Keratinocyte (primary cell): ENCODE results near the gene RNF17. TPM values are rescaled to one million over a fixed set of nuclear protein-coding genes. Genes with fewer than 3 reads are reported as not detected.

Source experiments
- DNase-seq: peaks from one replicate; pipeline ENCODE4 v3.0.0-alpha.2; 2011; ENCODE audit warnings: low read depth, missing footprints, low spot score
- FAIRE-seq: peaks from 2 replicates; lab custom pipeline; 2011; peaks lifted over from hg19 to GRCh38; lab: Jason Lieb, UNC
- H2AFZ ChIP-seq: 2 replicates; pipeline ENCODE4 v1.6.0; 2012; ENCODE audit warnings: low read length, control low read depth, inconsistent platforms; ENCODE audit not compliant: control insufficient read depth
- H3K27ac ChIP-seq: 2 replicates; pipeline ENCODE4 v1.5.1; 2011; ENCODE audit warnings: low read length; ENCODE audit not compliant: control insufficient read depth, insufficient read depth
- H3K27me3 ChIP-seq: 3 replicates; pipeline ENCODE4 v1.6.0; 2011; ENCODE audit warnings: low read length; ENCODE audit not compliant: control insufficient read depth, insufficient read depth; ENCODE audit errors: extremely low read depth
- H3K36me3 ChIP-seq, 2 experiments: 2 replicates in 1 of 2; 3 replicates in 1 of 2; pipeline ENCODE4 v1.5.1; 2011; ENCODE audit warnings: low read length in 2 of 2, mild to moderate bottlenecking in 1 of 2; ENCODE audit not compliant: control insufficient read depth in 2 of 2, insufficient read depth in 2 of 2; ENCODE audit errors: extremely low read depth in 1 of 2
- H3K4me1 ChIP-seq: 3 replicates; pipeline ENCODE4 v1.5.1; 2011; ENCODE audit warnings: low read length; ENCODE audit not compliant: control insufficient read depth, insufficient read depth; ENCODE audit errors: extremely low read depth
- H3K4me2 ChIP-seq: 3 replicates; pipeline ENCODE4 v1.6.0; 2011; ENCODE audit warnings: low read depth, low read length; ENCODE audit not compliant: control insufficient read depth, insufficient read depth; ENCODE audit errors: extremely low read depth
- H3K4me3 ChIP-seq, 3 experiments: fragments of 200-600 bp in 1 of 3; sonication (generic) in 1 of 3; 2 replicates in 2 of 3; 3 replicates in 1 of 3; pipeline ENCODE4 v1.5.1; 2011 to 2016; ENCODE audit warnings: low read length in 3 of 3, mild to moderate bottlenecking in 3 of 3, control low read depth in 2 of 3, inconsistent platforms in 1 of 3, low read depth in 1 of 3, mixed read lengths in 1 of 3, mixed run types in 1 of 3, moderate library complexity in 1 of 3; ENCODE audit not compliant: control insufficient read depth in 2 of 3, insufficient read depth in 2 of 3; ENCODE audit errors: extremely low read depth in 1 of 3
- H3K79me2 ChIP-seq: 2 replicates; pipeline ENCODE4 v1.6.0; 2012; ENCODE audit warnings: low read length; ENCODE audit not compliant: control insufficient read depth, insufficient read depth
- H3K9ac ChIP-seq: 3 replicates; pipeline ENCODE4 v1.6.0; 2011; ENCODE audit warnings: low read length; ENCODE audit not compliant: control insufficient read depth, insufficient read depth; ENCODE audit errors: extremely low read depth
- H3K9me1 ChIP-seq: 3 replicates; pipeline ENCODE4 v1.6.0; 2011; ENCODE audit warnings: low read length; ENCODE audit not compliant: control insufficient read depth, insufficient read depth; ENCODE audit errors: extremely low read depth
- H3K9me3 ChIP-seq: 2 replicates; pipeline ENCODE4 v1.5.1; 2012; ENCODE audit warnings: low read depth, low read length; ENCODE audit not compliant: control insufficient read depth
- H4K20me1 ChIP-seq: 3 replicates; pipeline ENCODE4 v1.6.0; 2011; ENCODE audit warnings: low read length; ENCODE audit not compliant: control insufficient read depth, insufficient read depth; ENCODE audit errors: extremely low read depth
- EZH2 ChIP-seq: IDR thresholded peaks from one replicate; pipeline ENCODE4 v1.6.1; 2012; ENCODE audit warnings: inconsistent platforms, mild to moderate bottlenecking, low read length, moderate library complexity
- dilution Hi-C: fragments of 300-500 bp; cut with MboI; formaldehyde crosslinking; loops from one replicate; pipeline ENCODE4 v1.7.0; 2020; ENCODE audit warnings: low sequenced_read_pairs; ENCODE audit not compliant: extremely low pct_ligation_motif_present
- polyA plus RNA-seq, 5 experiments: library from polyadenylated mRNA; depleted of rRNA in 3 of 5; stranded (reverse) in 3 of 5; stranded (forward) in 1 of 5; unstranded in 1 of 5; fragments of >200 nt; gene quantifications; 1 replicate in 1 of 5; 2 replicates in 3 of 5; 3 replicates in 1 of 5; pipeline versions ENCODE4 v1.2.1 to v1.2.3, GENCODE V29; 2011 to 2012; ENCODE audit warnings: missing spikeins in 2 of 5, low read depth in 1 of 5, low replicate concordance in 1 of 5
- TF ChIP-seq, protein P1 (sequence below), 3 experiments: IDR thresholded peaks in 1 of 3; conservative IDR thresholded peaks in 1 of 3; optimal IDR thresholded peaks in 1 of 3; 2 replicates in 2 of 3; 3 replicates in 1 of 3; pipeline versions ENCODE3 to v1.5.1; 2011; ENCODE audit warnings: low read length in 3 of 3, mild to moderate bottlenecking in 3 of 3, moderate library complexity in 2 of 3, control low read depth in 1 of 3, inconsistent platforms in 1 of 3; ENCODE audit not compliant: insufficient read depth in 2 of 3; ENCODE audit errors: extremely low read depth in 1 of 3

The RNF17 gene
- polyA plus RNA-seq, 1 donor (not counting 4 experiments of a cell fraction or from before 2014, with no cell fraction given): not detected

DNA sequence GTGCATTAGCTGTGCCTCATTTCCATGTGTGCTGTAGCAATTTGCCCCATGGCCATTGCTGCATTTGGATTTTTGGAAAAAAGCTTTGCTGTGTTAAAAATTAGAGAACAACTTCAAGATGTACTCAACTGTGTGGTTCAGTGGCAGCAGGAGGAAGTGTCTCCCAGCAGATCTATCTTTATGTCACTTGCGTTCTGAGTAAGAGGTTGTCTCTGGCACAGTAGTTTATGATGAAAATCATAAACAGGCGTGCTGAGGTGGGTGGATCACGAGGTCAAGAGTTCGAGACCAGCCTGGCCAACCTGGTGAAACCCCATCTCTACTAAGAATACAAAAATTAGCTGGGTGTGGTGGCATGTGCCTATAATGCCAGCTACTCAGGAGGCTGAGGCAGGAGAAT lies 29.0 kb upstream of the RNF17 start:
- Histone ChIP-seq H3K9me3 (no peaks in the 10 kb centered on the region), H3K4me3 (no peak overlapping the region), H2AFZ (no peak overlapping the region), H3K9ac (no peak overlapping the region), H4K20me1 (no peaks in the 10 kb centered on the region), H3K4me2 (no peak overlapping the region), H3K36me3 (no peaks in the 10 kb centered on the region), H3K79me2 (no peaks in the 10 kb centered on the region), H3K27ac (no peak overlapping the region), H3K9me1 (no peaks in the 10 kb centered on the region), H3K4me1 (no peaks in the 10 kb centered on the region), H3K27me3 (no peaks in the 10 kb centered on the region)
- no peak for DNase-seq
- dilution Hi-C loops: no loop called here
- TF ChIP-seq EZH2: no peak
- TF ChIP-seq, protein P1, sequence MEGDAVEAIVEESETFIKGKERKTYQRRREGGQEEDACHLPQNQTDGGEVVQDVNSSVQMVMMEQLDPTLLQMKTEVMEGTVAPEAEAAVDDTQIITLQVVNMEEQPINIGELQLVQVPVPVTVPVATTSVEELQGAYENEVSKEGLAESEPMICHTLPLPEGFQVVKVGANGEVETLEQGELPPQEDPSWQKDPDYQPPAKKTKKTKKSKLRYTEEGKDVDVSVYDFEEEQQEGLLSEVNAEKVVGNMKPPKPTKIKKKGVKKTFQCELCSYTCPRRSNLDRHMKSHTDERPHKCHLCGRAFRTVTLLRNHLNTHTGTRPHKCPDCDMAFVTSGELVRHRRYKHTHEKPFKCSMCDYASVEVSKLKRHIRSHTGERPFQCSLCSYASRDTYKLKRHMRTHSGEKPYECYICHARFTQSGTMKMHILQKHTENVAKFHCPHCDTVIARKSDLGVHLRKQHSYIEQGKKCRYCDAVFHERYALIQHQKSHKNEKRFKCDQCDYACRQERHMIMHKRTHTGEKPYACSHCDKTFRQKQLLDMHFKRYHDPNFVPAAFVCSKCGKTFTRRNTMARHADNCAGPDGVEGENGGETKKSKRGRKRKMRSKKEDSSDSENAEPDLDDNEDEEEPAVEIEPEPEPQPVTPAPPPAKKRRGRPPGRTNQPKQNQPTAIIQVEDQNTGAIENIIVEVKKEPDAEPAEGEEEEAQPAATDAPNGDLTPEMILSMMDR (optimal IDR thresholded peaks at IDR 0.05 in 1 of 3, IDR thresholded peaks at IDR 0.05 in 1 of 3, conservative IDR thresholded peaks at IDR 0.05 in 1 of 3; ENCODE audit: extremely low read depth in 1 of 3, insufficient read depth in 2 of 3, low read length in 3 of 3): no peak
- FAIRE-seq: no peak

DNA sequence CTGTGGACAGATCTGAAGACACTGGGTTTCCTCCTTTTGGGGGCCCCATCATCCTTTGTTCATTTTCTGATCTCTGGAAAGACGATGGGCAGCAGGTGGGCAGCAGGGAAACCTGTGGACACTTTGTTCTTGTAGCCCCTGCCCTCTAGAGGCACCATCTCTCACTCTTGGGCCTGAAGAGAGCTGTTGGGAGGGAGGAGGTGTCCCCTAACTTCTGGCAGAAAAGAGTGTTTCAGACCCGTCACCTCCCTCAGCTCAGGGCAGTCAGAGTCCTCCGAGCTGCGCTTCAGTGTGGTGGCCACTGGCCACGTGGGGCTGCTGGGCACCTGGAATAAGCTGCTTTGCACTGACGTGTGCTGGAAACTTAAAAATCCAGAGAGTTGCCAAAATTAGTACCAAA lies 26.9 kb upstream of the RNF17 start:
- Histone ChIP-seq H3K9ac (no peak overlapping the region), H3K4me1 (no peaks in the 10 kb centered on the region), H3K36me3 (no peaks in the 10 kb centered on the region), H2AFZ (no peak overlapping the region), H3K9me1 (no peaks in the 10 kb centered on the region), H3K4me3 (no peak overlapping the region), H3K9me3 (no peaks in the 10 kb centered on the region), H3K79me2 (no peaks in the 10 kb centered on the region), H3K27ac (no peak overlapping the region), H4K20me1 (no peaks in the 10 kb centered on the region), H3K27me3 (no peaks in the 10 kb centered on the region), H3K4me2 (no peak overlapping the region)
- FAIRE-seq (no peak), DNase-seq (no peak)
- dilution Hi-C loops: no loop called here
- no peak for TF ChIP-seq EZH2
- TF ChIP-seq, protein P1 (optimal IDR thresholded peaks at IDR 0.05 in 1 of 3, IDR thresholded peaks at IDR 0.05 in 1 of 3, conservative IDR thresholded peaks at IDR 0.05 in 1 of 3; ENCODE audit: extremely low read depth in 1 of 3, insufficient read depth in 2 of 3, low read length in 3 of 3): no peak
